ENCODE results near the gene PAPOLB.

The PAPOLB gene

DNA sequence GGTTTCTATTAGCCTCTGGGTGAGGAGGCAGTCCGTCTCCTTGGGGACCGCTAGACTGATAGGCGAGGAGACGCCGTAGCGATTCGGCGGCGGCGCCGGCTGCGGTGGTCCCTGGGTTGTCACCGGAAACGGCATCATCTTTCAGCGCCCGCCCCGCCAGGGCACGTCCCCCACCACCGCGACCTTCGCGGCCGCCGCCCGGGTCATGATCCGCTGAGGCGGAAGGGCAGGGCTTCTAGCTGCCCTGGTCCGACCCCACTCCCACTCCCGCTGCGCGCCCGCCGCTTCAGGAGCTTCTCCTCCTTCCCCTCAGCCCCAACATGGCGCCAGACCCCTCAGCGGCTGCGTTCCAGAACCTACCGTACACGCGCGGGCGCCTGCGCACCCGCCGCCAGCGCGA lies at the start of gene PAPOLB:
TSS of gene PAPOLB (minus strand) at position 358 of the 400 bp plus-strand sequence. CDS start at position 138, 220 bp downstream.
- CTCF ChIA-PET, result no interaction called here
- DNase-seq (ENCODE audit: extremely low spot score), result no peak
- no peak for TF ChIP-seq CTCF (IDR thresholded peaks at IDR 0.05; ENCODE audit: control extremely low read depth, extremely low read depth, low read depth, missing control alignments)
- POLR2A ChIA-PET, result no interaction called here

DNA sequence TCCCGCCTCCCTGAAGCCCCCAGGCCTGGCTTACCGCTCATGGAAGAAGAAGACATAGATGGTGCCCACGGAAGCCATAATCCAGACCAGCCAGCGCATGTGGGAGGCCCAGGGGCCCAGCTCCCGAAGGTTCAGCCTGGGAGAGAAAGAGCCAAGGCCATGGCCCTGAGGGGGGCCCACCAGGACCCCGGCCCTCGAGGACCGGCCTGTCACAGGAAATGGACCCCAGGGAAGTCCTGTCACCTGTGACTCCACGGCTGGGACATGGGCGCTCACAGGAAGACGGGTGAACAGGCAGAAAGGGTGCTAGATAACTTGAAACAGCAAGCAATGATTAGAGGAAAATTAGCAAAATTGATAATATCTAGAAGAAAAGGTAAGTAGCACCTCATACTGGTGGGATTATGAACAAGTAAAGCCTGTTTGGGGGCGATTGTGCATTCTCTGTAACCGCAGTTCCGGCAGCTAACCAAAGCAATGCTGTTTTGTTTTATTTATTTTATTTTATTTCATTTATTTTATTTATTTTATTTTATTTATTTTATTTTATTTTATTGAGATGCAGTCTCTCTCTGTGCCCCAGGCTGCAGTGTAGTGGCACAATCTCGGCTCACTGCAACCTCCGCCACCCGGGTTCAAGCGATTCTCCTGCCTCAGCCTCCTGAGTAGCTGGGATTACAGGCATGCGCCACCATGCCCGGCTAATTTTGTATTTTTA lies 49.4 kb upstream of the PAPOLB start:
- DNase-seq (ENCODE audit: extremely low spot score), result no peak
- POLR2A ChIA-PET, result no interaction called here
- no peak for TF ChIP-seq CTCF (IDR thresholded peaks at IDR 0.05; ENCODE audit: control extremely low read depth, extremely low read depth, low read depth, missing control alignments)
- CTCF ChIA-PET, result interaction anchor here (1.2 to 1.3 kb wide), 2 partner anchors 11 to 21 kb away, joined by 3 read pairs; no protein-coding TSS in a partner anchor

GRCh38 chr7:4906682-4907081 lies 44.9 kb upstream of the PAPOLB start:
- ChIA-PET POLR2A (no interaction called here), CTCF (no interaction called here)
- no peak for TF ChIP-seq CTCF (IDR thresholded peaks at IDR 0.05; ENCODE audit: control extremely low read depth, extremely low read depth, low read depth, missing control alignments)
- DNase-seq (ENCODE audit: extremely low spot score), result no peak

DNA sequence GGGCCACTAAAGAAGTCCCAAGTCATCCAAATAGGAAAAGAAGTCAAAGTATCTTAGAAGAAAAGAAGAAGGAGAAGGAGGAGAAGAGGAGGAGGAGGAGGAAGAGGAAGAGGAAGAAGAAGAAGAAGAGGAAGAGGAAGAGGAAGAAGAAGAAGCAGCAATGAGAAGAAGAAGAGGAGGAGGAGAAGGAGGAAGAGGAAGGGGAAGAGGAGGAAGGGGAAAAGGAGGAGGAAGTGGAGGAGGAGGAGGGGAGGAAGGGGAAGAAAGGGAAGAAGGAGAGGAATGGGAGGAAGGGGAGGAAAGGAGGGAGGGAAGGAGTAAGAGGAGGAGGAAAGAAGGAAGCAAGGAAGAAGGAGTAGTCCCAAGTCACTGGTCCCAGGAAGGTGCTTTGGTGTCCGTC lies 43.3 kb upstream of the PAPOLB start:
- DNase-seq (ENCODE audit: extremely low spot score), result no peak
- ChIA-PET CTCF (no interaction called here), POLR2A (no interaction called here)
- no peak for TF ChIP-seq CTCF (IDR thresholded peaks at IDR 0.05; ENCODE audit: control extremely low read depth, extremely low read depth, low read depth, missing control alignments)

- TF ChIP-seq CTCF (IDR thresholded peaks at IDR 0.05; ENCODE audit: control extremely low read depth, extremely low read depth, low read depth, missing control alignments), result no peak
- POLR2A ChIA-PET, result no interaction called here
Measured at GRCh38 chr7:4904346-4904745, 42.5 kb upstream of the PAPOLB start.

GRCh38 chr7:4895766-4896165 lies 33.9 kb upstream of the PAPOLB start:
- CTCF ChIA-PET, result no interaction called here
- TF ChIP-seq CTCF (IDR thresholded peaks at IDR 0.05; ENCODE audit: control extremely low read depth, extremely low read depth, low read depth, missing control alignments), result no peak
- POLR2A ChIA-PET, result no interaction called here
- no peak for DNase-seq (ENCODE audit: extremely low spot score)

More at GRCh38 chr7:4904346-4904745, 42.5 kb upstream of the PAPOLB start:
- CTCF ChIA-PET, result no interaction called here
- DNase-seq (ENCODE audit: extremely low spot score), result no peak
